Upper lobe of left lung (tissue), 4 donors: ENCODE results near the gene TRUB2.

ENCODE experiments used
- POLR2A ChIP-seq, 4 donors: fragments of 450-650 bp; IDR thresholded peaks; one replicate each; pipeline ENCODE4 v1.5.1; 2016 to 2017; ENCODE audit warnings: antibody characterized with exemption in 4 of 4, mild to moderate bottlenecking in 2 of 4
- POLR2AphosphoS5 ChIP-seq, 2 donors: sonication (generic); formaldehyde crosslinking; IDR thresholded peaks; one replicate each; pipeline ENCODE4 v1.5.1; 2017; ENCODE audit warnings: antibody characterized with exemption in 2 of 2

- TF ChIP-seq POLR2A (IDR thresholded peaks at IDR 0.05) (no peak), POLR2AphosphoS5 (IDR thresholded peaks at IDR 0.05) (no peak)
Measured at GRCh38 chr9:128349772-128350171, 27.5 kb upstream of the TRUB2 start.
